AML-193 (cell line): ENCODE results near the gene ERP44.
A peak's percentile ranks its signal among the peaks of the same experiment; 100 is the strongest.
"Not testable (repeated sequence)": the region's sequence is repeated elsewhere in the genome, so short reads cannot be mapped to it uniquely, and the experiment has no call there.

Experiments used
- DNase-seq, 2 experiments: peaks; one replicate each; lab custom pipeline; 2025; lab: John Stamatoyannopoulos, UW

ERP44 gene

GRCh38 chr9:100011062-100011681 lies 87.6 kb downstream of the ERP44 start:
- DNase-seq = peak; percentile 65 to 80

GRCh38 chr9:99999797-100000196 lies 99.0 kb downstream of the ERP44 start:
- DNase-seq = no peak

- DNase-seq = no peak
These were observed 99.9 kb downstream of the ERP44 start for GRCh38 chr9:99998866-99999265.

GRCh38 chr9:99998266-99998665 lies 100.5 kb downstream of the ERP44 start:
- no peak for DNase-seq

- DNase-seq = not testable (repeated sequence)
These were observed 108.3 kb downstream of the ERP44 start for GRCh38 chr9:99990508-99990907.

GRCh38 chr9:99986642-99987041 lies 112.2 kb downstream of the ERP44 start:
- no peak for DNase-seq

- peak; percentile 4 to 13 for DNase-seq
These were observed 118.2 kb downstream of the ERP44 start for GRCh38 chr9:99980598-99980997.

GRCh38 chr9:99978221-99978620 lies 120.6 kb downstream of the ERP44 start:
- DNase-seq = no peak

GRCh38 chr9:99977033-99977792 lies 121.6 kb downstream of the ERP44 start:
- DNase-seq = no peak

GRCh38 chr9:99973455-99973854 lies 125.3 kb downstream of the ERP44 start:
- no peak for DNase-seq

GRCh38 chr9:99971410-99971809 lies 127.4 kb downstream of the ERP44 start:
- DNase-seq = no peak

GRCh38 chr9:99970481-99970880 lies 128.3 kb downstream of the ERP44 start:
- DNase-seq = no peak

- DNase-seq = no peak
These were observed 131.3 kb downstream of the ERP44 start for GRCh38 chr9:99967457-99967856.

GRCh38 chr9:99966716-99967115 lies 132.1 kb downstream of the ERP44 start:
- no peak for DNase-seq

- DNase-seq = no peak
These were observed 132.8 kb downstream of the ERP44 start for GRCh38 chr9:99966001-99966400.

GRCh38 chr9:99964336-99964735 lies 134.5 kb downstream of the ERP44 start:
- no peak for DNase-seq

- no peak for DNase-seq
These were observed 136.0 kb downstream of the ERP44 start for GRCh38 chr9:99962680-99963261.

GRCh38 chr9:99955606-99956005 lies 143.2 kb downstream of the ERP44 start:
- DNase-seq = no peak

GRCh38 chr9:99954819-99955218 lies 144.0 kb downstream of the ERP44 start:
- DNase-seq = no peak

- no peak for DNase-seq
These were observed 144.8 kb downstream of the ERP44 start for GRCh38 chr9:99953861-99954507.

GRCh38 chr9:99948896-99949295 lies 149.9 kb downstream of the ERP44 start:
- no peak for DNase-seq

GRCh38 chr9:99948482-99948881 lies 150.3 kb downstream of the ERP44 start:
- DNase-seq = no peak

- DNase-seq = no peak
These were observed 151.4 kb downstream of the ERP44 start for GRCh38 chr9:99947395-99947794.
